Rectal smooth muscle tissue (tissue), 1 donor: ENCODE data around the gene NECAP2.
"Not testable (repeated sequence)": the region's sequence is repeated elsewhere in the genome, so short reads cannot be mapped to it uniquely, and the experiment has no call there.

Experiments
- H3K27ac ChIP-seq: one replicate; pipeline ENCODE4 v1.7.0; 2013; ENCODE audit warnings: low read depth, low read length, inconsistent platforms
- H3K27me3 ChIP-seq: one replicate; pipeline ENCODE4 v1.7.0; 2013; ENCODE audit warnings: low read length; ENCODE audit not compliant: control insufficient read depth, insufficient read depth
- H3K36me3 ChIP-seq: one replicate; pipeline ENCODE4 v1.7.0; 2013; ENCODE audit warnings: low read length; ENCODE audit not compliant: control insufficient read depth, insufficient read depth
- H3K4me1 ChIP-seq: one replicate; pipeline ENCODE4 v1.7.0; 2013; ENCODE audit warnings: low read length; ENCODE audit not compliant: control insufficient read depth, insufficient read depth
- H3K4me3 ChIP-seq: one replicate; pipeline ENCODE4 v1.7.0; 2013; ENCODE audit warnings: low read length
- H3K9ac ChIP-seq: one replicate; pipeline ENCODE4 v1.7.0; 2013; ENCODE audit warnings: low read length

NECAP2 gene

GRCh38 chr1:16497474-16497904 is 57.0 kb downstream of the NECAP2 start:
- not testable (repeated sequence) for H3K27me3 ChIP-seq, H3K4me3 ChIP-seq, H3K9ac ChIP-seq, H3K27ac ChIP-seq, H3K4me1 ChIP-seq, H3K36me3 ChIP-seq

DNA sequence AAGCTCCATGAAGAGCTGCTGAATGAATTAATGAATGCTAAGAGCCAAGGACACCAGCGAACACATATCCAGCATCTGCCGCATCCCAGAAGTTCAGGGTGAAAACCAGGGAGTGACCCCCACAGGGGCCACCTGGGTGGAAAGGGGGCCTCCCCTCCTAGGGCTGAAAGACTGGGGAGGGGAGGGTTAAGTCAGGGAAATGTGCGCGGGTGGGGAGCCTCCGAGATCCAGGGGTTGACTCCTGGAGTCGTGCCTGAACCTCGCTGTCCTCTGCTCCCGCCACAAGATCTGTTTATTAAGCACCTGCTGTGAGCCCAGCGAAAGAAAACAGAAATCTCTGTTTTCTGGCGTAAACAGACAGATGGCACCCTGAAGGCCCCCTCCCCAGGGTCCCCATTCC is 57.5 kb downstream of the NECAP2 start:
- peak overlapping the region; percentile 88 for H3K4me3 ChIP-seq
- not testable (repeated sequence) for H3K27me3 ChIP-seq, H3K4me1 ChIP-seq, H3K36me3 ChIP-seq, H3K9ac ChIP-seq
- peak overlapping the region; percentile 75 for H3K27ac ChIP-seq

DNA sequence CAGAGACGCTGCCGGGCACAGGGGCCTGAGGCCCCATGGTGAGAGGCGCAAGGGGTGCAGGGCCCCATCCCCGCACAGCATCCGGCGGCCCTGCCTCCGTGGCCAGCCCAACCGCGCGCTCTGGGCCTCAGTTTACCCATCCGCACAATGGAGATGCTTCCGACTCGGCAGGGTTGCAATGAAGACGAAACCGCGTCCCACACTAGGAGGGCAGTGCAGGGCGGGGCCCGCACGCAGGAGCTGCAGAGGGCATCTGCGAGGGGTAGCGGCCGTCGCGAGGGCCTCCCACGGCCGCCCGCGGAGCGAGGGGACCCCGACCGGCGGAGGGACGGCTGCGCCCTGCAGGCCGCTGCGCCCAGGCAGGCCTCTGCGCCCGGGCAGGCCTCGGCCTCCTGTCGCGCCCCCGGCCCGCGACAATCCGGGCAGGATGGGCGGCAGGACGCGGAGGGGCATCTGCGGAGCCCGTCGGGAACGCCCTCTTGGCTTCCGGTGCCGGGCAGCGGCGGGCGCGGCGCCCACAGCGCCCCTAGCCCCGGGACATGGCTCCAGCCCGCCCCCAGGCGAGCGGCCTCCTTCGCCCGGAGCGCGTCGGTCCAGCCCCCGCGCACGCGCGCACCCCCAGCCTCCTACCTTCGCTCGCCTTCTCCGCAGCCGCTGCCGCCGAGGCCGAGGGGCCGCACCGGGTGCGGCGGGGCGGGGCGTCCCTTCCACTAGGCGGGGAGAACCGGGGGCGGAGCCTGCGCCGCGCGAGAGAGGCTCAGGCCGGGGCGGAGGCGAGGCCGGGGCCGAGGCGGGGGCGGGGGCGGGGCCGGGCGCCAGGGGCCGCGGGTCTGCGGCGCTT is 58.3 kb downstream of the NECAP2 start:
- peak overlapping the region; percentile 75 for H3K27ac ChIP-seq
- H3K27me3 ChIP-seq: no peaks in the 10 kb centered on the region
- no peaks in the 10 kb centered on the region for H3K36me3 ChIP-seq
- no peak overlapping the region for H3K9ac ChIP-seq
- peak overlapping the region; percentile 88 for H3K4me3 ChIP-seq
- no peaks in the 10 kb centered on the region for H3K4me1 ChIP-seq

DNA sequence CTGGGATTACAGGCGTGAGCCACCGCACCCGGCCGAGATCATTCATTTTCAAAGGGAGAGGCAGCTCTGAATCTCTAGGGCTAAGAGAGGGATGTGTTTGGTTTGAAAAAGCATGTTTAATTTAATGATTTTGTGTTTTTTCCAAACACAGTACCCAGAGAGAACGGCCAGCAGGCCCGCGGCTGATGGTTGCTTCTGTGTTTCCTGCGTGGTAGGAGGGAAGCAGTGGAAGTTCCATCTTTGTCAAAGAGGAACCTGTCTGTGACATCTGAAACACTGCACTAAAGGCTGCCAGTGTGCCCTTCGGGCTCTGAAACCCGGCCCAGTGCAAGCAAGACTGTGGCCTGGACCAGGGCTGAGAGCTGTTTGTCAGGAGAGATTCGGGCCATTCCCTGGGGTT is 59.9 kb downstream of the NECAP2 start:
- H3K36me3 ChIP-seq, H3K4me1 ChIP-seq, H3K27ac ChIP-seq, H3K9ac ChIP-seq, H3K27me3 ChIP-seq, H3K4me3 ChIP-seq: not testable (repeated sequence)

GRCh38 chr1:16500975-16501374 is 60.5 kb downstream of the NECAP2 start:
- H3K4me1 ChIP-seq, H3K9ac ChIP-seq, H3K27me3 ChIP-seq, H3K4me3 ChIP-seq, H3K27ac ChIP-seq, H3K36me3 ChIP-seq: not testable (repeated sequence)

DNA sequence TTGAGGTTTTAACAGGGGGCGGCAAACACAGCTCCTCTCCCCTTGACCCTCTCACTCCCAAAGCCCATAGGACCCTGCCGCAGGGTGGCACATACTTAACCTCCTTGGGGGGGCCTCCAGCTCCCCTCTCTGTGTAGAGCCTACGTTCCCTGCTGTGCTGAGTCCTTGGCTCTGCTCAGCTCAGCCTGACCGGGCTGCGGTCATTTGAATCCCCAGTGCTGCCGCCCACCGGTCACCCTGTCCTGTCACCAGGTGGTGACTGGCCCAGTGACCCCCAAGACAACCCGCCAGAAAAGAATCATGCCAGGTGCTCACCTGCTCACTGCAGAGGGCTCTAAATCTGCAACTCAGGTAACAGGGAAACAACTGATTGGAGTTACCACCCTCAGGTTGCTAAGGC is 60.9 kb downstream of the NECAP2 start:
- H3K4me1 ChIP-seq, H3K9ac ChIP-seq, H3K27me3 ChIP-seq, H3K4me3 ChIP-seq, H3K36me3 ChIP-seq, H3K27ac ChIP-seq: not testable (repeated sequence)

DNA sequence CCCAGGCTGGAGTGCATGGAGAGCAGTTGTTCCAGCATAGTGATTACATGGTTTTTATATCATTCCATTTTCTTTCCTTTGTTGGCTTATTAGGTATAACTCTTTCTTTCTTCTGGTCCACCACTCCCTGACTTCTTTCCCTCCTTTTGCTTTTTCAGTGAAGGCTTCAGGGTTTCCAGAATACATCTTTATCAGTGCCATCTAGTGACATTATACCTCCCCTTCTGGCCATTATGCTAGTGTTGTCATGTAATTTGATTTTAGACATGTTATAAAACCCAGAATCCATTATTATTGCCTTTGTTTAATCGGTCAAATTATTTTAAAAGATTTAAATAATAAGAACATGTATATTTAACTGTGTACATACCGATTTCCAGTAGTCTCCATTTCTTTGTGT is 63.0 kb downstream of the NECAP2 start:
- Histone ChIP-seq H3K36me3 (no peaks in the 10 kb centered on the region), H3K27ac (no peak overlapping the region), H3K9ac (no peak overlapping the region), H3K27me3 (no peaks in the 10 kb centered on the region), H3K4me1 (peaks cover 3% of the 10 kb centered on the region), H3K4me3 (no peak overlapping the region)

GRCh38 chr1:16505870-16506269 is 65.3 kb downstream of the NECAP2 start:
- not testable (repeated sequence) for H3K36me3 ChIP-seq, H3K4me1 ChIP-seq, H3K4me3 ChIP-seq, H3K9ac ChIP-seq, H3K27ac ChIP-seq, H3K27me3 ChIP-seq

DNA sequence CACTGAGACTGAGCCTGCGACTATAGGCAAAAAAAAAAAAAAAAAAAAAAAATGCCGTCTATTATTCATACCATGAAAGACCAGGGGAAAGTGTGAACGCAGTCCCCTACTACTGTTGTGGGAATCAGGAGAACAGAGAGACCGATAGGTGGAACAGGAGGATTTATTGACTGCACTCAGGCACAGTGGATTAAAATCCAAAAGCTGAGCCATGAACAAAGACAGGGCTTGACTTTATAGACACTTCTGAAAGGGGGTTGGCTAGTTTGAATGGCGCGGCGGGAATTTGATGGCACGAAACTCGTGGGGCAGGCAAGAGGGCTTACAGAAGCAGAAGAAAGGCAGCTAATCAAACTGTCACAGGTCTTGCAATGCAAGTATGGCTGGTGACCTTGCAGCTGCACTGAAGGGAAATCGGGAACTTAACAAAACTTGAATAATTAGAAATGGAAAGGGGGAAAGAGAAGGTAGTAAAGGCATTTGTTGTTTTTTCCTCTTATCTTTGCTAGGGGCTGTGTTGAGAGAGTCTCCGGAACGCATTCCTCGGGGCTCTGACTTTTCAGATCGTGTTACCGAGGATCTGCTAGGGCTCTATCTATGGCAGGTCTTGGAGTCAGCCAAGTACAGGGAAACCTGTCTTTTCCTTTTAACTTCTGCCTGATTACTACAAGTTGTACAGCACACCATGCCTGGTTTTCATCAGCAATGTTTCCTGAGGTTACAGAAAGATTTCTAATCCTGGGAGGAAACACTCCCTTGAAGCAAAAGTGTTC is 66.0 kb downstream of the NECAP2 start:
- not testable (repeated sequence) for H3K27me3 ChIP-seq, H3K4me3 ChIP-seq, H3K9ac ChIP-seq, H3K36me3 ChIP-seq, H3K4me1 ChIP-seq
- H3K27ac ChIP-seq: peak overlapping the region; percentile 38

GRCh38 chr1:16508861-16509445 is 68.4 kb downstream of the NECAP2 start:
- H3K9ac ChIP-seq, H3K4me3 ChIP-seq, H3K27me3 ChIP-seq, H3K36me3 ChIP-seq, H3K4me1 ChIP-seq, H3K27ac ChIP-seq: not testable (repeated sequence)
